Stimulated activated CD4-positive, alpha-beta T cell treated with anti-CD3 and anti-CD28 coated beads, Interleukin-2, amount 100 ng/mL, for 24 hours (primary cell): Measurements from ENCODE around the gene SENP3.
"Not testable (repeated sequence)": the region's sequence is repeated elsewhere in the genome, so short reads cannot be mapped to it uniquely, and the experiment has no call there.

Source experiments
- DNase-seq, 2 donors: peaks; one replicate each; pipeline ENCODE4 v3.0.0-alpha.2; 2020

Gene SENP3

DNA sequence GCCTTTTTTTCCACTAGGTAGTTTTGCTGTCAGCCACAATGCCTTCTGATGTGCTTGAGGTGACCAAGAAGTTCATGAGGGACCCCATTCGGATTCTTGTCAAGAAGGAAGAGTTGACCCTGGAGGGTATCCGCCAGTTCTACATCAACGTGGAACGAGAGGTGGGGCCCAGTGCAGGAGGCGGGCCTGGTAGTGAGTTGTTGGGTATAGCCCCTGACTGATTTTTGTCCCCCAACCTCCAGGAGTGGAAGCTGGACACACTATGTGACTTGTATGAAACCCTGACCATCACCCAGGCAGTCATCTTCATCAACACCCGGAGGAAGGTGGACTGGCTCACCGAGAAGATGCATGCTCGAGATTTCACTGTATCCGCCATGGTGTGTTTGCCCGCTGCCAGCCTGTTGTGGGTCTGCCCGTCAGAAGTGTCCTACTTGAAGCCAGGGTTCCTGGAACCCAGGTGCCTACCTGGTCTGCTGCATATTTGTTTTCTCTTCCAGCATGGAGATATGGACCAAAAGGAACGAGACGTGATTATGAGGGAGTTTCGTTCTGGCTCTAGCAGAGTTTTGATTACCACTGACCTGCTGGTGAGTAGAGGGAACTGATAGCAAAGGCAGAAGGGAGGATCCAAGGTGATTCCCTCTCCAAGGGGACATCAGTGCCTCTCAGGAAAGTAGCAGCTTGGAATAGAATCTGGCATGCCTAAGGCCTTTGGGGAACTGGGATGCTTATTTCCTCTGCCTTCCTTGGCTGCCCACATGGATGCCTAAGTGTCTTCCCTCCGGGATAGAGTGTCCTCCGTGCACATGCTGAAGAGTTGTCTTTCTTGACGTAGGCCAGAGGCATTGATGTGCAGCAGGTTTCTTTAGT lies 15.8 kb downstream of the SENP3 start:
- DNase-seq: no peak

DNA sequence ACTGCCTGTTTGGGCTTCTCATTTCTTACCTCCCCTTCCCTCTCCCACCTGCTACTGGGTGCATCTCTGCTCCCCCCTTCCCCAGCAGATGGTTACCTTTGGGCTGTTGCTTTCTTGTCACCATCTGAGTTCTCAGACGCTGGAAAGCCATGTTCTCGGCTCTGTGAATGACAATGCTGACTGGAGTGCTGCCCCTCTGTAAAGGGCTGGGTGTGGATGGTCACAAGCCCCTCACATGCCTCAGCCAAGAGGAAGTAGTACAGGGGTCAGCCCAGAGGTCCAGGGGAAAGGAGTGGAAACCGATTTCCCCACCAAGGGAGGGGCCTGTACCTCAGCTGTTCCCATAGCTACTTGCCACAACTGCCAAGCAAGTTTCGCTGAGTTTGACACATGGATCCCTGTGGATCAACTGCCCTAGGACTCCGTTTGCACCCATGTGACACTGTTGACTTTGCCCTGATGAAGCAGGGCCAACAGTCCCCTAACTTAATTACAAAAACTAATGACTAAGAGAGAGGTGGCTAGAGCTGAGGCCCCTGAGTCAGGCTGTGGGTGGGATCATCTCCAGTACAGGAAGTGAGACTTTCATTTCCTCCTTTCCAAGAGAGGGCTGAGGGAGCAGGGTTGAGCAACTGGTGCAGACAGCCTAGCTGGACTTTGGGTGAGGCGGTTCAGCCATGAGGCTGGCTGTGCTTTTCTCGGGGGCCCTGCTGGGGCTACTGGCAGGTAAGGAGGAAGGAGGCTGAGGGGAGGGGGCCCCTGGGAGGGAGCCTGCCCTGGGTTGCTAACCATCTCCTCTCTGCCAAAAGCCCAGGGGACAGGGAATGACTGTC lies 17.5 kb downstream of the SENP3 start, which contains the start of gene CD68:
Gene CD68, plus strand, starts transcription at position 638 of the 833 bp plus-strand sequence. Its CDS starts 40 bp downstream, at position 678.
- peak; percentile 76 to 79 for DNase-seq

DNA sequence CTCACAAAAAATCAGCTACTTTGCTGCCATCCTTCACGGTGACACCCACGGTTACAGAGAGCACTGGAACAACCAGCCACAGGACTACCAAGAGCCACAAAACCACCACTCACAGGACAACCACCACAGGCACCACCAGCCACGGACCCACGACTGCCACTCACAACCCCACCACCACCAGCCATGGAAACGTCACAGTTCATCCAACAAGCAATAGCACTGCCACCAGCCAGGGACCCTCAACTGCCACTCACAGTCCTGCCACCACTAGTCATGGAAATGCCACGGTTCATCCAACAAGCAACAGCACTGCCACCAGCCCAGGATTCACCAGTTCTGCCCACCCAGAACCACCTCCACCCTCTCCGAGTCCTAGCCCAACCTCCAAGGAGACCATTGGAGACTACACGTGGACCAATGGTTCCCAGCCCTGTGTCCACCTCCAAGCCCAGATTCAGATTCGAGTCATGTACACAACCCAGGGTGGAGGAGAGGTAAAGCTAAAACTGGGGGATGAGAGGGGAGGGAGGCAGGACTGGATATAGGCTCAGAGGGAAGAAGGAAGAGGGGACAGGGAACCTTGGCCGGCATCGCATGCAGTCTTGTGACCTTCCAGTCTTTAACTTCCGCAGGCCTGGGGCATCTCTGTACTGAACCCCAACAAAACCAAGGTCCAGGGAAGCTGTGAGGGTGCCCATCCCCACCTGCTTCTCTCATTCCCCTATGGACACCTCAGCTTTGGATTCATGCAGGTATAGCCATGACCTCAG lies 18.3 kb downstream of the SENP3 start:
- DNase-seq: peak; percentile 48 to 65

DNA sequence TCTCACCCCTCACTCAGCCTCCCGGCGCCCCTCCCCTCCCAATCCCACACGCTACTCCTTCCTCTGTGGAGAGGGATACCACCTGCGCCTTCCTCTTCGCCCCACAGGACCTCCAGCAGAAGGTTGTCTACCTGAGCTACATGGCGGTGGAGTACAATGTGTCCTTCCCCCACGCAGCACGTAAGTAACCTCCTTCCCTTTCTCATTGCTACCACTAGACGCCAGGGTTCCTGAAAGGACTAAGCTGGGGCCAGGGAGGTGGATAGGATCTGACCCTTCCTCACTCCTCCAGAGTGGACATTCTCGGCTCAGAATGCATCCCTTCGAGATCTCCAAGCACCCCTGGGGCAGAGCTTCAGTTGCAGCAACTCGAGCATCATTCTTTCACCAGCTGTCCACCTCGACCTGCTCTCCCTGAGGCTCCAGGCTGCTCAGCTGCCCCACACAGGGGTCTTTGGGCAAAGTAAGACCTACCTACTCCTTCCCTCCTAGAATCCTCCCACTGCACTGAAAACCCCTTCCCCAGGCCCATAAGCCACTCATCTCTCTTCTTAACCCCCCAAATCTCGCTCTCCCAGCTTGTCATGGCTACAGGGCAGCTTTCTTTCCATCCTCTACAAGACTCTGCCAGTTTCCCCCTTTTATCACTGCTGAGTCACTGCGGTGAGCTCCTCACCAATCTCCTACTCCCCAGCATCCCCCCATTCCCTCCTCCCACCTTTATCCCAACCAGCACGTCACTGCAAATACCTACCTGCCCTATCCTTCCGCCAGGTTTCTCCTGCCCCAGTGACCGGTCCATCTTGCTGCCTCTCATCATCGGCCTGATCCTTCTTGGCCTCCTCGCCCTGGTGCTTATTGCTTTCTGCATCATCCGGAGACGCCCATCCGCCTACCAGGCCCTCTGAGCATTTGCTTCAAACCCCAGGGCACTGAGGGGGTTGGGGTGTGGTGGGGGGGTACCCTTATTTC lies 19.2 kb downstream of the SENP3 start:
- no peak for DNase-seq

DNA sequence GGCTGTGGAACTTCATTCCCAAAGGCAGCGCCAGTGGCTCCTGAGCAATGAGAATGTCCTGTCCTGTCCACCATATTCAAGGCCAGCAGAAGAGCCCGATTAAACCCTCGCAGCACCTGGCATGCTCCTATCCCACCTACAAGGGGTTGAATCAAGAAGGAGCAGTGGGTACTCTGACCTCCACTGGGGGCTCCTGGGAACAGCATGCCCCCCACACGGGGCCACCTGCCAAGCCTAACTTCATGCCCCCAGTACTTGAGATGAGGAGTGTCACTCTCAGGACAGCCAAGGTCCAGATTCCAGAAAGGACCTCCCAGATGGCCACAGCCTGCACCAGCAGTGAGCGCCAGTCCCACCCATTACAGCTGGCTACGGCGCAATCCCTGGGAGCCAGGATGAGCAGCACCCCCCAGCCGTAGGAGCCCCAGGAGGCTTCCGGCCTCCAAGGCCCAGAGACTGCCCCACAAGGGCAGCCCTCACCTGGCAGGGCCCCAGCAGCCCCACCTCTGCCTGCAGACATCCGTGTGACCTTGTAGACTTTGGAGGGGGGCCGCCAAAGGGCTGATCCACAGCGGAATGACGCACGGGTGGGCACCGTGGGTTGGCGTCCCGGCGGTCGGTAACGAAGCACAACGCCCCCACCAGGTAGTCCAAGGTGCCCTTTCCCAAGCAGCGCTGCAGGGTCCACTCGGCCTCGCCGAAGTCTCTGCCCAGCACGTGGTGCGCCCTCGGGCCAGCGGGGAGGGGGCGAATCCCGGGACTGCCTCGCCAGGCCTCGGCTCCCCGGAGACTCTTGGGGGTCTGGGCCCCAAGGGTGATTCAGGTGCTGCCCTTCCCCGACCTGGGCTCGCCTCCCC lies 20.9 kb downstream of the SENP3 start:
- no peak for DNase-seq

DNA sequence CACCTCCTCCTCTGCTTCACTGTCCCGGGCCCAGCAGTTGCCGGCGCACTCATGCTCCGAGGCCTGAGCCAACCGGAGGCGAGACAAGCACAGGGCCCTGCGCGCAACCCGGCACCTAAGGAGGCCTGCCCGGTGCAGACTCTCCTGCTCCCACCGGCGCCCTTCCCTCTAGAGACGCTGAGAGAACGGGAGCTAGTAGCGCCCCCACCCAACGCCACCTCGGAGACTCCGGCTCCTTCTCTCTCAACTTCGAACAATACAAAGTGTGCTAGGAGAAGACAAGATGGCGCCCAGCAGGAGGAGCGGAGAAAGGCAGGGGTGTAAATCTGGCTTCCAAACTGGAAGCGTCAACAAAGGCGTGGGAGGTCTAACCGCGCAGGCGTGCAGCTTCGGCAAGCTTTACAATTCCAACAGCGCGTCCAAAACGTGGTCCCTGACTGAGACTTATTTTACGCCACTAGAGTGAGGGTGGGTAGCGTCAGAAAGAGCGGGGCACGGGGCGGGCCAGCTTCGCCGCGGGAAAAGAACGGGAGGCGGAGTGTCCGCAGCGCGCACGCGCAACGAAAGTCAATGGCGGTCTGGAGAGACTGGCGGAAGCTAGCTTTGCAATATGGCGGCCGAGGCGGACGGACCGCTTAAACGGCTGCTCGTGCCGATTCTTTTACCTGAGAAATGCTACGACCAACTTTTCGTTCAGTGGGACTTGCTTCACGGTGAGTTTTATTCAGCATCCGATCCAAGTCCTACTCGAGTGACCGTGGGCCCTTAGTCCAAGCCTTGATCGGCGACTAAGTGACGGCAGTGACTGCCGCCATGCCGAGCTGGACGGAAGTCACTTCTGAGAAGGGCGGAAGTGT lies 21.8 kb downstream of the SENP3 start, which contains the start of gene MPDU1:
Gene MPDU1, plus strand, starts transcription at position 600 of the 857 bp plus-strand sequence. Its CDS starts 11 bp downstream, at position 611.
- peak; percentile 94 to 95 for DNase-seq

DNA sequence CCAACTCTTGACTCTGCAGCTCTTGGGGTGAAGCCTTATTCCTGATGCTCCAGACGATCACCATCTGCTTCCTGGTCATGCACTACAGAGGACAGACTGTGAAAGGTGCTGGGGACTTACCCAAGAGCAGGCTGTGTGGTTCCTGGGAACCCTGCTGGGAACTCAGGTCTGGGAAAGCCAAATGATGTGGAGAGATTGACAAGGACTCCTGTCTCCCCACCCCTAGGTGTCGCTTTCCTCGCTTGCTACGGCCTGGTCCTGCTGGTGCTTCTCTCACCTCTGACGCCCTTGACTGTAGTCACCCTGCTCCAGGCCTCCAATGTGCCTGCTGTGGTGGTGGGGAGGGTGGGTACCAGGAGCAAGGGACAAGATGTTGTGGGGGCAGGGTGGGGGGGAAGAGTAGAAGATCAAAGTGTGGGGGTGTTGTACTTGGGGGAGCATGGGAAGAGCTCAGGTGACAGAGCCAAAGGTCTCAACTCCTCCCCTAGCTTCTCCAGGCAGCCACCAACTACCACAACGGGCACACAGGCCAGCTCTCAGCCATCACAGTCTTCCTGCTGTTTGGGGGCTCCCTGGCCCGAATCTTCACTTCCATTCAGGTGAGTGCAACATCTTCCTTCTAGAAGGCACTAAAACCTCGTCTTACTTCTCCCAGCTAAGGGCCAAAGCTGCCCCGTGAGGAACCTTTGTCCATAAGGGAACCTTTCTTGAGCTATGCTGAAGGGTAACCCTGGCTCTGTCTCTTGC lies 25.1 kb downstream of the SENP3 start:
- DNase-seq: no peak

DNA sequence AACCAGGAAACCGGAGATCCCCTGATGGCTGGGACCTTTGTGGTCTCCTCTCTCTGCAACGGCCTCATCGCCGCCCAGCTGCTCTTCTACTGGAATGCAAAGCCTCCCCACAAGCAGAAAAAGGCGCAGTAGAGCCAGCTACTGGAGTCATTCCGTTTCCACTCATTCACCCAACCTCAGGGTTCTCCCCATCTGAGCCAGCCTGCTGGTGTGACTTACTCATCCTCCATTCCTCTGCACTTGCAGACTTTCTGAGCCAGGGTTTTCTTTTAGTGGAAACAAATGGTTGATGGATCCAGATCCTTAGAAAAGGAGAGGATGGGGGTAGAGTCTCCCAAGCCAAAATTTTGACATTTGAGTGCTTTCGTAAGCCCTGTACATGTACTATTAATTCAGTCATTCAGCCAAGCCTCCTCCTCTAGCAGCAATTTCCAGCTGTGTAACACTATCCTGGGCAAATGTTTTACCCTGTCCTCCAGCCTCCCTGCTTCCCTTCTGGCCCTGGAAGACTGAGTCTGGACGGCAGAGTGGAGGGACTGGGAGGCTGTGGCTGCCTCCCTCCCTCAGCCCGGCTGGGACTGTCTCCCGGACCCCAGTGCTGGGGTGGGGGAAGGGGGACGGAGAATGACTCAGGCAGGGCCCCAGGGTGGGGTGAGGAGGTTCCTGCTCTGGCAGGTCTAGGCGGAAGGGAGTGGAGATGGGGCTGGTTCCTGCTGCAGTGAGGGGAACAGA lies 25.9 kb downstream of the SENP3 start:
- DNase-seq: no peak

DNA sequence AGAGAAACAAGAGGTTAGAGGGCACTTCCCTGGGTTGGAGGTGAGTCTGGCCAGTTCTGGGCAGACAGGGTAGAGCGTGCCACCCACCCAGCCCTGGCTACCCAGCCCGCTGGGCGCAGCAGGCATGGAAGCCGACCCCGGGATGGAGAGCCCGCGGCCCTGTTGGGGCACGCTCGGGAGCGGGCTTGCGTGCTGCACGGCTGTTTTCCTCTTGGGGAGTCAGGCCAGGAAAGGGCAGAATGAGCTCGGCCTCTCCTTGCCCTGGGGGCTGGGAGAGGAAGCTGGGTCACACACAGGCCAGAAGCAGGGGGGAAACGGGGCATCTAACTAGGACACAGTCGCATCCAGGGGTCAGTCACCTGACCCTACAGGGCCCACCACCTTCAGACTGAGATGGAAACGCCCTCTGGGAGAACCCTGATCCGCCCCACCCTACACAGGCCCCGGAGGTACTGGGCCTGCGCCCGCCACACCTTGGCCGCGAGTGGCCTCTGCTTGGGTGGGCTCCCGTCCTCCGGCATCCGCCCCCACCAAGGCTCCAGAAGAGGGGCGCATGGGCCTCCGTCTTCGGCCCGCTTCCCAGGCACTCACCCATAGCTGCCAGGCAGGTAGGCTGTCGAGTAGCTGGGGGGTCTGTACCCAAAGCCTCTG lies 27.0 kb downstream of the SENP3 start:
- no peak for DNase-seq

DNA sequence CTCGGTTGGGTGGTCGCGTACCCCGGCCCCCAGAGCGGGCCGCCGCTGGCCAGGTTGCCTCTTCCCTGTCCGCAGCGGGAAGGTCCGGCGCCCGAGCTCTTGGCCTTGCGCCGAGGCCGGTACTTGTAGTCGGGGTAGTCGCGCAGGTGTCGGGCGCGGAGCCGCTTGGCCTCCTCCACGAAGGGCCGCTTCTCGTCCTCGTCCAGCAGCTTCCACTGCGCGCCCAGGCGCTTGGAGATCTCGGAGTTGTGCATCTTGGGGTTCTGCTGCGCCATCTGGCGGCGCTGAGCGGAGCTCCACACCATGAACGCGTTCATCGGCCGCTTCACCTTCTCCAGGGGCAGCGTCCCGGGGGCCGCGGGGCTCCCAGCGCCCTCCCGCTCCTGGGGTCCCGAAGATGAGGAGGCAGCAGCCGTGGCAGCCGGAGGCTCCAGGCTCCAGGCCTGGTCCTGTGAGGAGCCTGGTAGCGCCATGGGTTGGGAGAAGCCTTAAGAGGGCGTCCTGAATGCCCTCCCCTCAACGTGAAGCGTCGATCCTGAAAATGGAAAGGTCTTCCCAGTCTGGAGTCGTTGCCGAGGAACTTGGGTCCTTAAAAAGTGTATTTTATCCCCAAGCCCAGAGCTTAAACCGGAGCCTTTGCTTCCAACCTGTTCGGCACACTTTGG lies 27.6 kb downstream of the SENP3 start:
- peak; percentile 65 to 73 for DNase-seq

DNA sequence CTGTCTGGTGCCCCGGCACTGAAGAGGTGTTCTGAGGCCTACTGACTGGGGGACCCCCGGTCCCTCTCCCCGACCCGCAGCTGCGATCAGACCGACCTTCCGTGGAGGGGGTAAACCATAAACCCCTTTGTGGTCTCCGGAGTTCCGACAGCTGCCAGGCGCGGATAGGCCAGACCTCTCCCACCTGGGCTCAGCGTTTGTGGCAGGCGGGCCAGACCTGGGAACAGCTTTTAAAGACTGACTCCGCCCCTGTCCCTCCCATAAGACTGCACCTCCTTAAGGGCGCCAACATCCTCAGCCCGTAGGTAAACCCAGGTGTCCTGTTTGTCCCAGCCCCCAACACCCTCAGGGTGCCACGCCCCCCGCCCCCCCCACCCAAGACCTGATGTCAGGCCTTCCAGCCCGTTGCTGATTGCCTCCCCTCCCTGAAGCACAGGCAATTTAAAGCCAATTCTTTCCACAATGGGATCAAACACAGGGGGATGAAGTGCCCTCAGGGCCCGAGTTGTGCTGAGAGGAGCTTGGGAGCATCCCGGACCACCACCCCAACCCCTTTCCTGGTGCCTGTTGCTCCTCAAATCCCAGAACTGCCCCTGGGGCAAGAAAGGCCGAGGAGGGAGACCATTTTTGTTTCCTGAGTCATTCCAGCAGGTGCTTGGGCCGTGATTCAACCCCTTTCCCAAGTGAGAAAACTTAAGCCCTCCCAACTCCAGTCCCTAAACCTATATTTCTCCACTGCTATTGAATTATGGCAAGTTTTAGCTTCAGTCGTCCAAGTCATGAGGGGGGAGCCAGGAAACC lies 28.4 kb downstream of the SENP3 start, which contains the start of gene SOX15:
Gene SOX15, minus strand, starts transcription at position 204 of the 801 bp plus-strand sequence. CDS start 418 bp downstream, outside the sequence.
- DNase-seq: no peak

DNA sequence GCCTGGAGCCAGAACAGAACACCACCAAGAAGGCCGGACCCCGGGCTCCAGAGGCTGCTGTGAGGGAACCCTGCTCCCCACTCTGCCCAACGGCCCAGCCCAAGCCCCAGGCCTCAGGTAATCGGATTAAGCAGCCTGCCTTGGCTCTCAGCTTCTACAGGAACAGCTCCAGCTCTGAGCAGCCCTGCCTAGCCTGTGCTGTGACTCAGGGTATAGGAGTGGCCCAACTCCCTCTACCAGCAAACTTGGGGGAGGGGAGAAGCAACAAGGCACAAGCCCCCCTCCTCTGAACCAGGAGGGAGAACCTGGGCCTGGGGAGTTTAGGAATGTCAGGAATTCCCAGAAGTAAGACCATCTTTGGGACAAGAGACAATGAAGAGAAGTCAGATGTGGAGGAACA lies 29.0 kb downstream of the SENP3 start:
- DNase-seq: no peak

DNA sequence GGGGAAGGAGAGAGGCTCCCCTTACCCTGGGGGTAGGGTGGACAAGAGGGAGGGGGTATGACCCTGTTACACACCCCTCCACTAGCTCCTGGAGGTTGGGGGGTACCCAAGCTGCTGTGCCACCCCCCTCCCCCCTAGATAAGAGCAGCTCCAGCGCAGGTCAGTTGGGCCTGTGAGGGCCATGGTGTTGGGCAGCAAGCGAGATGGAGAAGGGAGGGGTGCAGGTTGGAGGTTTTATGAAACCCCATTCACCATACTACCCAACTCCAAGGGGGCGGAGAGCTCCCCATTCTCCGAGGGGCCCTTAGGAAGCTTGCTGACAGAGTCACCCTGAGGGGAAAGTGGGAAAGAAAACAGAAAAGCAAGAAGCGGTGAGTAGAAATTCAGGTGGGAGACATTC lies 29.9 kb downstream of the SENP3 start:
- DNase-seq: no peak

DNA sequence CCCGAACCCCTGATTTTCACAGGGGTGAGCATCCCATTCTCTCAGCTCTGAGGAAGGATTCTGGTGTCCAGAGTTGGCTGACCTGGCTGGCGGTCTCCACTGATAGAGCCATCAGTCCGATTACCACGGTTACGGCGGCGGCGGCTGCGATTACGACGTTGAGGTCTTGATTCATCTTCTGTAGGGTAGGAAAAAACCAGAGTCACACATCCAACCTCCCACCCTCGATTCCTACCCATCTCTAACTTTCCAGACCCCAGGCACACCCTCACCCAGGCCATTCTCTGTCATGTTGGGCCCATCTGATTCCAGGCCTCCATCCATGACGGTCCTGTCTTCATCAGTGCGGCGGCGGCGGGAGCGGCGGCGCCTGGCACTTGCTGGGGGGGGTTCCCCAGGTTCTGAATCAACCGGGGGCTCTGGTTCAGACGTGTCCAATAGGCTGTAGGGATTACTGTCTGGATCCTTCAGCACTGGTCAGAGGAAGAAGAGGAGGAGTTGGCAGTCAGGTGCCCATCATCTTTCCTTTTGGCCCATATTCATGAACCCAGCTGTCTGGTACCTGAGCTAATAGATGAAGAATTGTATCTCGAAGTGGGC lies 30.8 kb downstream of the SENP3 start:
- DNase-seq: no peak

DNA sequence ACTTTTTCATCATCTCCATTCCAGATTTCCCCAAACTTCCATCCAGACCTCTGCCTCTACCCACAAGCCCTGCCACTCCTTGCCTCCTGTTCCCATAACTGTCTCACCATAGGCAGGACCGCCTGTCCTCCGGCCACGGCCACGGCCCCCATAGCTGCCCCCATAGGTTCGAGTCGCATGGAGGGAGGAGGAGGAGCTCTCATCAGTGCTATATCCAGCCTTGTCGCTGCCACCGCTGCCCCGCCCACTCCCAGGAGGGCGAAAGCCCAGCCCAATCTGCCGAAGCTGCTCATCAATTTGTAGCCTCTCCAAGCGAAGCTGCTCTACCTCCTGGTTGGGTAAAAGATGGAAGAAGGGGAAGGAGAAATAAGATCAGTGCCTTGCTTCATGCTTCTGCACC lies 31.6 kb downstream of the SENP3 start:
- DNase-seq: no peak

DNA sequence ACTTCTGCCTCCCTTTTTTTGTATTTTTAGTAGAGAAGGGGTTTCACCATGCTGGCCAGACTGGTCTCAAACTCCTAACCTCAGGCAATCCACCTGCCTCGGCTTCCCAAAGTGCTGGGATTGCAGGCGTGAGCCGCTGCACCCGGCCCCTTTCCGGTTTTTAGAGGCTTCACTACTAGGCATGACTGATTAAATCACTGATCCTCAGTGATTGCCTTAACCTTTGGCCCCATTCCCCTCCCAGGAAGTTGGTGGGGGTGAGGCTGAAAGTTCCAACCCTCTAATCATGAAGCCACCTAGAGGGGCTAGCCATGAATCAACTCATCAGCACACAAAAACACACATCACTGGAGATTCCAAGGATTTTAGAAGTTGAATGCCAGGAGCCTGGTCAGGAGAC lies 35.8 kb downstream of the SENP3 start:
- DNase-seq: not testable (repeated sequence)
